HepG2 (cell line): ENCODE results near the gene PHB1. TPM values are rescaled to one million over a fixed set of nuclear protein-coding genes. Genes with fewer than 3 reads are reported as not detected.

Source experiments
- ATF7-NPFF ChIP-seq: sonication (generic); formaldehyde crosslinking; IDR thresholded peaks from 2 replicates; pipeline ENCODE4 v1.8.1; 2023; ENCODE audit warnings: mild to moderate bottlenecking, low read depth, missing genetic modification reagents, moderate library complexity
- CREM ChIP-seq, 2 experiments: sonication (generic) in 1 of 2; formaldehyde crosslinking in 1 of 2; IDR thresholded peaks; 2 replicates each; pipeline versions ENCODE4 v1.4.0 to v1.6.1; 2016 to 2020; ENCODE audit warnings: antibody characterized with exemption in 1 of 2, mild to moderate bottlenecking in 1 of 2, missing genetic modification reagents in 1 of 2
- FOXK1 ChIP-seq: sonication (generic); formaldehyde crosslinking; IDR thresholded peaks from 2 replicates; pipeline ENCODE4 v1.4.0; 2020; ENCODE audit warnings: low read depth, missing genetic modification reagents, borderline replicate concordance
- KDM1A ChIP-seq: IDR thresholded peaks from 2 replicates; pipeline ENCODE4 v1.6.1; 2016; ENCODE audit warnings: missing compliant biosample characterization
- MIXL1 ChIP-seq: IDR thresholded peaks from 2 replicates; pipeline ENCODE4 v1.6.1; 2016
- SOX13 ChIP-seq, 3 experiments: fragments of 450-650 bp in 1 of 3; sonication (generic) in 1 of 3; formaldehyde crosslinking in 1 of 3; IDR thresholded peaks in 2 of 3; conservative IDR thresholded peaks in 1 of 3; 2 replicates each; pipeline versions ENCODE4 v1.5.0 to v1.6.1; 2016 to 2020; ENCODE audit warnings: antibody characterized with exemption in 1 of 3, mild to moderate bottlenecking in 1 of 3, missing compliant biosample characterization in 1 of 3, missing genetic modification reagents in 1 of 3, moderate library complexity in 1 of 3
- TGIF2 ChIP-seq: IDR thresholded peaks from 2 replicates; pipeline ENCODE4 v1.6.1; 2016; ENCODE audit warnings: control low read depth, missing compliant biosample characterization
- ZNF329 ChIP-seq: sonication (generic); formaldehyde crosslinking; IDR thresholded peaks from 2 replicates; pipeline ENCODE4 v1.9.0; 2021; ENCODE audit warnings: low read depth, mild to moderate bottlenecking, missing genetic modification reagents
- ZNF546 ChIP-seq: sonication (generic); formaldehyde crosslinking; conservative IDR thresholded peaks from 2 replicates; pipeline ENCODE4 v1.8.1; 2023; ENCODE audit warnings: mild to moderate bottlenecking, missing genetic modification reagents
- ZNF614 ChIP-seq: IDR thresholded peaks from 2 replicates; pipeline ENCODE4 v1.6.1; 2018; ENCODE audit warnings: missing biosample characterization, missing genetic modification reagents, inconsistent platforms, borderline replicate concordance
- ZNF83 ChIP-seq: sonication (generic); formaldehyde crosslinking; IDR thresholded peaks from 2 replicates; pipeline ENCODE4 v1.4.0; 2020; ENCODE audit warnings: missing genetic modification reagents, mild to moderate bottlenecking, borderline replicate concordance
- polyA plus RNA-seq, 8 experiments: library from polyadenylated mRNA; depleted of rRNA in 3 of 8; stranded (reverse) in 7 of 8; unstranded in 1 of 8; fragments of >200 nt; fragmentation: Illumina TruSeq in 4 of 8; extraction: Trizol in 4 of 8; gene quantifications; 2 replicates each; pipeline versions ENCODE4 v1.2.1 to v1.2.3, GENCODE V29; 2011 to 2016; ENCODE audit warnings: low read depth in 4 of 8, missing spikeins in 1 of 8, mixed read lengths in 1 of 8; ENCODE audit not compliant: insufficient read depth in 1 of 8
- total RNA-seq, 5 experiments: library from RNA; depleted of rRNA; stranded (reverse); fragments of >200 nt; fragmentation: Illumina TruSeq; extraction: Trizol; gene quantifications; 2 replicates each; pipeline ENCODE4 v1.2.3, GENCODE V29; 2016; ENCODE audit warnings: low read depth in 1 of 5
- TF ChIP-seq, protein P1 (sequence below): sonication (generic); formaldehyde crosslinking; IDR thresholded peaks from 2 replicates; pipeline ENCODE4 v1.4.0; 2020; ENCODE audit warnings: missing genetic modification reagents, borderline replicate concordance
- TF ChIP-seq, protein P2 (sequence below): sonication (generic); formaldehyde crosslinking; IDR thresholded peaks from 2 replicates; pipeline ENCODE4 v1.4.0; 2020; ENCODE audit warnings: missing genetic modification reagents
- TF ChIP-seq, protein P3 (sequence below): sonication (generic); formaldehyde crosslinking; IDR thresholded peaks from 2 replicates; pipeline ENCODE4 v1.5.1; 2020; ENCODE audit warnings: missing genetic modification reagents, mild to moderate bottlenecking, borderline replicate concordance
- TF ChIP-seq, protein P4 (sequence below): sonication (generic); formaldehyde crosslinking; IDR thresholded peaks from 2 replicates; pipeline ENCODE4 v1.8.1; 2023; ENCODE audit warnings: mild to moderate bottlenecking, missing genetic modification reagents
- TF ChIP-seq, protein P5 (sequence below): sonication (generic); formaldehyde crosslinking; IDR thresholded peaks from 2 replicates; pipeline ENCODE4 v1.8.0; 2022; ENCODE audit warnings: mild to moderate bottlenecking, missing genetic modification reagents, borderline replicate concordance

PHB1 gene
- total and polyA plus RNA-seq, 2 of the 13 experiments (the other 11 are each of a cell fraction or from before 2014, with no cell fraction given): 515 to 688 TPM

DNA sequence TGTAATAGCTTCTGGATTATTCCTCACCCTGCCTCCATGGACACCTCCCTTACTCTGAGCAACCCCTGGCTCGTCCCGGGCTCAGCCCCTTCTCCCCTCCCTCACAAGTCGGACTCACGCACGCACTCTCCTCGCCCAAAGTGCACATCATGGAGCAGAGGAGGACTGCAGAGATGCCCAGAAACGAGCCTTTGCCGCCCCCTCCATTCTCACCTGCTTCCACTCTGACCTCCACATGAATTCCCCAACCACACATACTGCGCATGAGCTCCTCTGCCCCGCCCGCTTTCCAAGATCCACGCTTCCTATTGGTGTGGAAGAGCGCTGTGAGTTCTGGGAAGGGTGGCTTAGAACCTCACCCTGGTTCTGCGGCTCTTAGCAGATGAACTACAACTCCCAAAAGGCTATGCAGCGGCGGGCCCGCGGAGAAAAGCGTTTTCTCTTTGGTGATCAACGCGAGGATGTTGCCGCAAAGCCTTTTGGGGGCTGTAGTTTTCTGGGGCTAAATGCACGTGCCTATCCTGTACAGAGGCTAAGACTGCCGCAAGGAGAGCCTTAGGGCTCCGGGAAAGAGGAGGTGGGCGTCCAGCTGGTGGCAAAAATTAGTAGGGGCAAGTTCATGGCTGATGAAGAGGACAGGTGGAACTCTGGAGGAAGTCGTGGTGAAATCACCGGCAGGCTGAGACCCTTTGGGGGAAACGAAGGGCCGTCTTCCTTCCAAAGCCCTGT is at the start of gene PHB1 (continued):
- TF ChIP-seq, protein P1, sequence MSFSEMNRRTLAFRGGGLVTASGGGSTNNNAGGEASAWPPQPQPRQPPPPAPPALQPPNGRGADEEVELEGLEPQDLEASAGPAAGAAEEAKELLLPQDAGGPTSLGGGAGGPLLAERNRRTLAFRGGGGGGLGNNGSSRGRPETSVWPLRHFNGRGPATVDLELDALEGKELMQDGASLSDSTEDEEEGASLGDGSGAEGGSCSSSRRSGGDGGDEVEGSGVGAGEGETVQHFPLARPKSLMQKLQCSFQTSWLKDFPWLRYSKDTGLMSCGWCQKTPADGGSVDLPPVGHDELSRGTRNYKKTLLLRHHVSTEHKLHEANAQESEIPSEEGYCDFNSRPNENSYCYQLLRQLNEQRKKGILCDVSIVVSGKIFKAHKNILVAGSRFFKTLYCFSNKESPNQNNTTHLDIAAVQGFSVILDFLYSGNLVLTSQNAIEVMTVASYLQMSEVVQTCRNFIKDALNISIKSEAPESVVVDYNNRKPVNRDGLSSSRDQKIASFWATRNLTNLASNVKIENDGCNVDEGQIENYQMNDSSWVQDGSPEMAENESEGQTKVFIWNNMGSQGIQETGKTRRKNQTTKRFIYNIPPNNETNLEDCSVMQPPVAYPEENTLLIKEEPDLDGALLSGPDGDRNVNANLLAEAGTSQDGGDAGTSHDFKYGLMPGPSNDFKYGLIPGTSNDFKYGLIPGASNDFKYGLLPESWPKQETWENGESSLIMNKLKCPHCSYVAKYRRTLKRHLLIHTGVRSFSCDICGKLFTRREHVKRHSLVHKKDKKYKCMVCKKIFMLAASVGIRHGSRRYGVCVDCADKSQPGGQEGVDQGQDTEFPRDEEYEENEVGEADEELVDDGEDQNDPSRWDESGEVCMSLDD (CRISPR knock-in tag): no peak; the same call in 1 of the 2 replicates
- TF ChIP-seq, protein P2, sequence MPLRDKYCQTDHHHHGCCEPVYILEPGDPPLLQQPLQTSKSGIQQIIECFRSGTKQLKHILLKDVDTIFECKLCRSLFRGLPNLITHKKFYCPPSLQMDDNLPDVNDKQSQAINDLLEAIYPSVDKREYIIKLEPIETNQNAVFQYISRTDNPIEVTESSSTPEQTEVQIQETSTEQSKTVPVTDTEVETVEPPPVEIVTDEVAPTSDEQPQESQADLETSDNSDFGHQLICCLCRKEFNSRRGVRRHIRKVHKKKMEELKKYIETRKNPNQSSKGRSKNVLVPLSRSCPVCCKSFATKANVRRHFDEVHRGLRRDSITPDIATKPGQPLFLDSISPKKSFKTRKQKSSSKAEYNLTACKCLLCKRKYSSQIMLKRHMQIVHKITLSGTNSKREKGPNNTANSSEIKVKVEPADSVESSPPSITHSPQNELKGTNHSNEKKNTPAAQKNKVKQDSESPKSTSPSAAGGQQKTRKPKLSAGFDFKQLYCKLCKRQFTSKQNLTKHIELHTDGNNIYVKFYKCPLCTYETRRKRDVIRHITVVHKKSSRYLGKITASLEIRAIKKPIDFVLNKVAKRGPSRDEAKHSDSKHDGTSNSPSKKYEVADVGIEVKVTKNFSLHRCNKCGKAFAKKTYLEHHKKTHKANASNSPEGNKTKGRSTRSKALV: peak; percentile 36; the same call in 1 of the 2 replicates
- peak; percentile 100 for TF ChIP-seq CREM (IDR thresholded peaks at IDR 0.05)
- no peak for TF ChIP-seq CREM (CRISPR knock-in tag; IDR thresholded peaks at IDR 0.05)
- TF ChIP-seq MIXL1 (CRISPR knock-in tag): peak; percentile 24; the same call in 1 of the 2 replicates
- no peak for TF ChIP-seq SOX13 (IDR thresholded peaks at IDR 0.05)
- TF ChIP-seq SOX13 (CRISPR knock-in tag; conservative IDR thresholded peaks at IDR 0.05 in 1 of 2, IDR thresholded peaks at IDR 0.05 in 1 of 2): no peak
- TF ChIP-seq, protein P3, sequence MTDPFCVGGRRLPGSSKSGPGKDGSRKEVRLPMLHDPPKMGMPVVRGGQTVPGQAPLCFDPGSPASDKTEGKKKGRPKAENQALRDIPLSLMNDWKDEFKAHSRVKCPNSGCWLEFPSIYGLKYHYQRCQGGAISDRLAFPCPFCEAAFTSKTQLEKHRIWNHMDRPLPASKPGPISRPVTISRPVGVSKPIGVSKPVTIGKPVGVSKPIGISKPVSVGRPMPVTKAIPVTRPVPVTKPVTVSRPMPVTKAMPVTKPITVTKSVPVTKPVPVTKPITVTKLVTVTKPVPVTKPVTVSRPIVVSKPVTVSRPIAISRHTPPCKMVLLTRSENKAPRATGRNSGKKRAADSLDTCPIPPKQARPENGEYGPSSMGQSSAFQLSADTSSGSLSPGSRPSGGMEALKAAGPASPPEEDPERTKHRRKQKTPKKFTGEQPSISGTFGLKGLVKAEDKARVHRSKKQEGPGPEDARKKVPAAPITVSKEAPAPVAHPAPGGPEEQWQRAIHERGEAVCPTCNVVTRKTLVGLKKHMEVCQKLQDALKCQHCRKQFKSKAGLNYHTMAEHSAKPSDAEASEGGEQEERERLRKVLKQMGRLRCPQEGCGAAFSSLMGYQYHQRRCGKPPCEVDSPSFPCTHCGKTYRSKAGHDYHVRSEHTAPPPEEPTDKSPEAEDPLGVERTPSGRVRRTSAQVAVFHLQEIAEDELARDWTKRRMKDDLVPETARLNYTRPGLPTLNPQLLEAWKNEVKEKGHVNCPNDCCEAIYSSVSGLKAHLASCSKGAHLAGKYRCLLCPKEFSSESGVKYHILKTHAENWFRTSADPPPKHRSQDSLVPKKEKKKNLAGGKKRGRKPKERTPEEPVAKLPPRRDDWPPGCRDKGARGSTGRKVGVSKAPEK (CRISPR knock-in tag): no peak
- TF ChIP-seq ATF7-NPFF (CRISPR knock-in tag): peak; percentile 72; the same call in 1 of the 2 replicates
- TF ChIP-seq ZNF83 (CRISPR knock-in tag): peak; percentile 92; the same call in 1 of the 2 replicates
- TF ChIP-seq, protein P4, sequence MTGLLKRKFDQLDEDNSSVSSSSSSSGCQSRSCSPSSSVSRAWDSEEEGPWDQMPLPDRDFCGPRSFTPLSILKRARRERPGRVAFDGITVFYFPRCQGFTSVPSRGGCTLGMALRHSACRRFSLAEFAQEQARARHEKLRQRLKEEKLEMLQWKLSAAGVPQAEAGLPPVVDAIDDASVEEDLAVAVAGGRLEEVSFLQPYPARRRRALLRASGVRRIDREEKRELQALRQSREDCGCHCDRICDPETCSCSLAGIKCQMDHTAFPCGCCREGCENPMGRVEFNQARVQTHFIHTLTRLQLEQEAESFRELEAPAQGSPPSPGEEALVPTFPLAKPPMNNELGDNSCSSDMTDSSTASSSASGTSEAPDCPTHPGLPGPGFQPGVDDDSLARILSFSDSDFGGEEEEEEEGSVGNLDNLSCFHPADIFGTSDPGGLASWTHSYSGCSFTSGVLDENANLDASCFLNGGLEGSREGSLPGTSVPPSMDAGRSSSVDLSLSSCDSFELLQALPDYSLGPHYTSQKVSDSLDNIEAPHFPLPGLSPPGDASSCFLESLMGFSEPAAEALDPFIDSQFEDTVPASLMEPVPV (CRISPR knock-in tag): no peak
- TF ChIP-seq ZNF614 (CRISPR knock-in tag): no peak
- TF ChIP-seq KDM1A (CRISPR knock-in tag): no peak
- TF ChIP-seq TGIF2 (CRISPR knock-in tag): peak; percentile 62; the same call in 1 of the 2 replicates
- TF ChIP-seq FOXK1: peak; percentile 96
- TF ChIP-seq ZNF546 (CRISPR knock-in tag): 0 out of 2 replicates have a peak, but pooled peaks have one; percentile 41
- 0 out of 2 replicates have a peak, but pooled peaks have one; percentile 7 for TF ChIP-seq ZNF329 (CRISPR knock-in tag)
- TF ChIP-seq, protein P5, sequence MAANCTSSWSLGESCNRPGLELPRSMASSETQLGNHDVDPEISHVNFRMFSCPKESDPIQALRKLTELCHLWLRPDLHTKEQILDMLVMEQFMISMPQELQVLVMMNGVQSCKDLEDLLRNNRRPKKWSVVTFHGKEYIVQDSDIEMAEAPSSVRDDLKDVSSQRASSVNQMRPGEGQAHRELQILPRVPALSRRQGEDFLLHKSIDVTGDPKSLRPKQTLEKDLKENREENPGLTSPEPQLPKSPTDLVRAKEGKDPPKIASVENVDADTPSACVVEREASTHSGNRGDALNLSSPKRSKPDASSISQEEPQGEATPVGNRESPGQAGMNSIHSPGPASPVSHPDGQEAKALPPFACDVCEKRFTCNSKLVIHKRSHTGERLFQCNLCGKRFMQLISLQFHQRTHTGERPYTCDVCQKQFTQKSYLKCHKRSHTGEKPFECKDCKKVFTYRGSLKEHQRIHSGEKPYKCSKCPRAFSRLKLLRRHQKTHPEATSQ: no peak
